ENCODE data around the gene RHO. TPM values are rescaled to one million over a fixed set of nuclear protein-coding genes. Genes with fewer than 3 reads are reported as not detected.
A peak's percentile ranks its signal among the peaks of the same experiment; 100 is the strongest.
"Not testable (repeated sequence)": the region's sequence is repeated elsewhere in the genome, so short reads cannot be mapped to it uniquely, and the experiment has no call there.

Gene RHO
- total RNA-seq, 2 donors from 2014 or later = not detected

DNA sequence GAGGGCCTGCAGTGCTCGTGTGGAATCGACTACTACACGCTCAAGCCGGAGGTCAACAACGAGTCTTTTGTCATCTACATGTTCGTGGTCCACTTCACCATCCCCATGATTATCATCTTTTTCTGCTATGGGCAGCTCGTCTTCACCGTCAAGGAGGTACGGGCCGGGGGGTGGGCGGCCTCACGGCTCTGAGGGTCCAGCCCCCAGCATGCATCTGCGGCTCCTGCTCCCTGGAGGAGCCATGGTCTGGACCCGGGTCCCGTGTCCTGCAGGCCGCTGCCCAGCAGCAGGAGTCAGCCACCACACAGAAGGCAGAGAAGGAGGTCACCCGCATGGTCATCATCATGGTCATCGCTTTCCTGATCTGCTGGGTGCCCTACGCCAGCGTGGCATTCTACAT, 3.8 kb downstream of the RHO start:
- intact Hi-C loops (cut with DNase I) = no loop called here
- no peak for ATAC-seq
- DNase-seq = no peak

DNA sequence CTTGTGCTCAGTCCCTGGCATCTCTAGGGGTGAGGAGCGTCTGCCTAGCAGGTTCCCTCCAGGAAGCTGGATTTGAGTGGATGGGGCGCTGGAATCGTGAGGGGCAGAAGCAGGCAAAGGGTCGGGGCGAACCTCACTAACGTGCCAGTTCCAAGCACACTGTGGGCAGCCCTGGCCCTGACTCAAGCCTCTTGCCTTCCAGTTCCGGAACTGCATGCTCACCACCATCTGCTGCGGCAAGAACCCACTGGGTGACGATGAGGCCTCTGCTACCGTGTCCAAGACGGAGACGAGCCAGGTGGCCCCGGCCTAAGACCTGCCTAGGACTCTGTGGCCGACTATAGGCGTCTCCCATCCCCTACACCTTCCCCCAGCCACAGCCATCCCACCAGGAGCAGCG, 5.0 kb downstream of the RHO start:
- ATAC-seq = no peak
- intact Hi-C loops (cut with DNase I) = no loop called here
- no peak for DNase-seq

DNA sequence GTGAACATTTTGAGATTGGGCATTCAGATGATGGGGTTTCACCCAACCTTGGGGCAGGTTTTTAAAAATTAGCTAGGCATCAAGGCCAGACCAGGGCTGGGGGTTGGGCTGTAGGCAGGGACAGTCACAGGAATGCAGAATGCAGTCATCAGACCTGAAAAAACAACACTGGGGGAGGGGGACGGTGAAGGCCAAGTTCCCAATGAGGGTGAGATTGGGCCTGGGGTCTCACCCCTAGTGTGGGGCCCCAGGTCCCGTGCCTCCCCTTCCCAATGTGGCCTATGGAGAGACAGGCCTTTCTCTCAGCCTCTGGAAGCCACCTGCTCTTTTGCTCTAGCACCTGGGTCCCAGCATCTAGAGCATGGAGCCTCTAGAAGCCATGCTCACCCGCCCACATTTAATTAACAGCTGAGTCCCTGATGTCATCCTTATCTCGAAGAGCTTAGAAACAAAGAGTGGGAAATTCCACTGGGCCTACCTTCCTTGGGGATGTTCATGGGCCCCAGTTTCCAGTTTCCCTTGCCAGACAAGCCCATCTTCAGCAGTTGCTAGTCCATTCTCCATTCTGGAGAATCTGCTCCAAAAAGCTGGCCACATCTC, 6.1 kb downstream of the RHO start:
- ATAC-seq (no peak), DNase-seq (no peak)
- intact Hi-C loops (cut with DNase I) = no loop called here

DNA sequence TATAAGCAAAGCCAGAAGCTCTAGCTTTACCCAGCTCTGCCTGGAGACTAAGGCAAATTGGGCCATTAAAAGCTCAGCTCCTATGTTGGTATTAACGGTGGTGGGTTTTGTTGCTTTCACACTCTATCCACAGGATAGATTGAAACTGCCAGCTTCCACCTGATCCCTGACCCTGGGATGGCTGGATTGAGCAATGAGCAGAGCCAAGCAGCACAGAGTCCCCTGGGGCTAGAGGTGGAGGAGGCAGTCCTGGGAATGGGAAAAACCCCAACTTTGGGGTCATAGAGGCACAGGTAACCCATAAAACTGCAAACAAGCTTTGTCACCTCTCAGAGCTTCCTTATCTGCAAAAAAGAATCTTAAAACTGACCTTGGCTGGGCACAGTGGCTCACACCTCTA, 6.6 kb downstream of the RHO start:
- no peak for DNase-seq
- ATAC-seq = no peak
- intact Hi-C loops (cut with DNase I) = no loop called here

DNA sequence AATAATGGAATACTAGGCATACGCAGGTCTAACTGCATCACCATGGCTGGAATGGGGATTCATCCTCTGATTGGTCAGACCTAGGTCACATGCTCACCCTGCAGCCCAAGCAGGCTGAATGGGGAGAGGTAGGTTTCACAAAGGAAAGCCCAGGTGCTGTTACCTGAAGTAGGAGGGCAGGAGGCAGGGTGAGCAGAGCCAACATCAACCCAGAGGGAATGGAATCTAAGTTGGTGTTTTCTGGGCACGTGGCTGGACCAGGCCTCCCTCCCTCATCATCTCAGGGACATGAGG, 7.9 kb downstream of the RHO start:
- intact Hi-C loops (cut with DNase I) = no loop called here
- DNase-seq (no peak), ATAC-seq (no peak)

DNA sequence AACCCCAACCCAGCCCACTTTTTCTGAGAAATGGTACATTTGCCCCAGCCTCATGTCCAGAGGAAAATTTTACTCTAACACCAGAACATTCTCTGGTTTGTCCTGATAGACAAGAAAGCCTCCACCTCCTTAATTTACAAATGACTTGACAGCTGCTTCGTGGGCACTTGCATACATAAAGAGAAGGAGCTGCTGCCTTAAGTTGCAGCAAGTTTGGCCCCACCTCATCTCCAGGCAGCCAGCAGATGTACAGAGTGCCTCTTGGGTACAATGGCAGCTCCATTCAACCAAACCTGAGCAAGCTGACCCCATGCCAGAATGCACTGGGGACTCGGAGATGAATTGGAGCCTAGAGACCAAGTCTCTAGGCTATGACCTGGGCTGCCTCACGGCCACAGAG, 8.4 kb downstream of the RHO start:
- DNase-seq = no peak

DNA sequence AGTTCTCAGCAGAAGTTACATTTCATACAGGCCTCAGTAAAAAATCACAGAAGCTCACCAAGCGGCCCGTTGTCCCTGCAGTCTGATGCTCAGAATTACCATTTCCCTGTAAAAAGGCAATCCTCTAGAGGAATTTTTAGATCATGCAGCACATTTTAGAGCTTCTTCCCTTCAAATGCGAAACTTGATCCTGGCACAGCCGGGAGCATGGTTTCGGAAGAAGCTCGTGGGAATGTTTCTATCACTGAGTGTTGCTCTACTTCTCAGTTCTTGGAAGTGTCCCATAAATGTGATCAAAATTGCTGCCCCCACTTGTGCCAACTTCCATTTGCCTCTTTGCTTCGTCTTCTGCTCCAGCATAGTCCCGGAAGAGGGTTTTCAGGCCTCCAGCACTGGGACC, 10.8 kb downstream of the RHO start:
- intact Hi-C loops (cut with DNase I) = no loop called here
- ATAC-seq (no peak), DNase-seq (no peak)

More for the DNA sequence above, 8.4 kb downstream of the RHO start:
- no peak for ATAC-seq
- intact Hi-C loops (cut with DNase I) = no loop called here

DNA sequence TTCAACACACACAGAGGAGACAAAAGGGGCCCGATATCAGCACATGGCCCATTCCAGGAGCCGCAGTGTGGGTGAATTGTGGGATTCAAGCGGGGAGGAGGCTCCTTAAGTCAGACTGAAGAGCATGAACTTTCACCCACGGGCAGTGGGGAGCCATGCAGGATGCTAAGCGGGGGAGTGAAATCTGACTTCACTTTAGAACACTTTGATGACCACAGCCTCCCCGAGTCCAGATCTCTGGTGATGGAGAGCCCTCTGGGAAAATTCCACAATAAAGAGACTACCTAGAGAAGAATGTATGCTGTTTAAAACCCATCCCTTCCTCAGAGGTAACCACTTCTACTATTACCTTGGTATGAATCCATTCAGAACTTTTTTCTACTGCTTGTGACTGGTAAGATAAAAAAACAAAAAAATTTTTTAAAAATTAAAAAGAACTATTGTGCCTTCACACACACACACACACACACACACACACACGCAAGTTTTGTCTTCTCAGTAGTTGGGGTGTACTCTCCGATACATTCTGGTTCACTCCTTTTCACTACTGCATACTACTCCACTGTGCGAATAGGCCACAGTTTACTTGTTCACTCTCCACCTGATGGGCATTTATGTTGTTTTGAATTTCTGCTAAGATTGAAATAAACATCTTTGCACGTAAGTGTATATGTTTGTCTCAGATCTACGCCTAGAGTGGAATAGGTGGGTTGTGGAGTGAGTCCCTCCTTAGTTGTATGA, 12.5 kb downstream of the RHO start:
- DNase-seq (no peak), ATAC-seq (no peak)
- intact Hi-C loops (cut with DNase I) = loop anchor here in 1 of 2 donors (5.0 kb wide), 1 partner anchor 34 kb away; no protein-coding TSS in a partner anchor

DNA sequence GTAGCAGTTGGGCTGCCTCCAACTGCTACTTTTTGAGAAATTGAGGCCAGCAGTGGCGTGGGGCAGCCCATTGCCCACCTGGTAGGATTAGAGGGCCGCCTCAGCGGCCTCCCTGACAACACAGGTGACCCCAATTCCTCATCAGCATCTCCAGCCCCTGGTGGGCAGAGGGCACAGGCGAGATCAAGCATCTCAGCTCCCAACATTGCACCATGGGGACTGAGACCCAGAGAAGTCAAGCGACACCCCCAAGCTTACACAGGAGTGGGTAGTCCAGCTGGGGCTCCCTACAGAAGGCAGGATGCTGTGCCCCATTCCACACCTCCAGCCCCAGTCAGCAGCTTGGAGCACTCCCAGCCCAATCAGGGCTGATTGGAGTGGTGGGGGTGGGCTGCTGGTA, 14.3 kb downstream of the RHO start:
- no peak for DNase-seq
- intact Hi-C loops (cut with DNase I) = loop anchor here in 1 of 2 donors (5.0 kb wide), 1 partner anchor 35 kb away; no protein-coding TSS in a partner anchor
- ATAC-seq = no peak

DNA sequence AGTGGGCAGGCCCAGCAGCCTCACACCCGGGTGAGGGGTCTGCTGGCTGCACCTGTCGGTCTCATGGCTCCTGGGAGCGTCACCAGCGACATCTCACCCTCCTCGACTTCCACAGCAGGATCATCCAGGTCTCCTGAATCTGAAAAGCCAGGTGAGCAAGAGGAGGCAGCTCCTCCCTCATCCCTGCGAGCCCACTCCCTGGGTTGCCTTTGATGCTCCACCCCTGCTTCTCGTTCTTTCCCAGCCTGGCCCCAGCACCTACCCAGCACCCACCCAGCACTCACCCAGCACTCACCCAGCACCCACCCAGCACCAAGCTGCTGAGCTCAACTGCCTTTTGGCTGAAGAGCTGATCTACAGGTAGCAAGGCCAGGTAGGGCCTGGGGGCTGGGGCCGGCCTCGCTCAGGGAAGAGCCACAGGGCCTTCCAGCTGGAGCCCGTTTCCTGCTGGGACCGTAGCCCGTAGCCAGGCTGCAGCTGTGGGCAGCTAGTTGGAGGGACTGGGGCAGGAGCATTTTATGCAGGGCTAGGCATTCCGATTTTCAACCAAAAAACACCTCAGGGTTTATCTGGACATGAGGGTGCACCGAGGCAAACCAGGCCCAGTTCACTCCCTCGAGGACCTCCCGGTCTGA, 14.8 kb downstream of the RHO start, which contains the start of gene H1-8:
Gene H1-8 (plus strand): TSS at position 20 of the 635 bp plus-strand sequence. CDS start 44 bp downstream, at position 64.
- no peak for ATAC-seq
- DNase-seq = no peak
- intact Hi-C loops (cut with DNase I) = loop anchor here in 1 of 2 donors (5.0 kb wide), 1 partner anchor 36 kb away; no protein-coding TSS in a partner anchor

DNA sequence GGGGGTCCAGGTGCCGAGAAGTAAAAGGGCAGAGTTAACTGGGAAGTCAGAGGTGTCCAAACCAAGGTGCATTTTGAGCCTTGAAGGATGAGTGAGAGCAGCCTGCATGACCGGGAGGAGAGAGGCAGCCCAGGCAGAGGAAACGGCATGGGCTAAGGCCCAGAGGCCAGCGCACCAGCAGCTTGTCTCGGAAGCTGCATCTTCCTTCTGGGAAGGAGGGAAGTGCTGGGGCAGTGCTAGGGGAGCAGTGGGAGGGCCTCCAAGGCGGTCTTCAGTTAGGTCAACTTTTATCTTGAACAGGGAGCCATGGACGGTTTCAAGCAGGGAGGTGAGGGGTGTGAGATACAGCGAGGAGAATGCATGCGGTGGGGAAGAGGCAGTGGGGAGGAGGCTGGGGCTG, 15.6 kb downstream of the RHO start:
- DNase-seq = no peak
- intact Hi-C loops (cut with DNase I) = loop anchor here in 1 of 2 donors (5.0 kb wide), 1 partner anchor 37 kb away; no protein-coding TSS in a partner anchor
- ATAC-seq = no peak

DNA sequence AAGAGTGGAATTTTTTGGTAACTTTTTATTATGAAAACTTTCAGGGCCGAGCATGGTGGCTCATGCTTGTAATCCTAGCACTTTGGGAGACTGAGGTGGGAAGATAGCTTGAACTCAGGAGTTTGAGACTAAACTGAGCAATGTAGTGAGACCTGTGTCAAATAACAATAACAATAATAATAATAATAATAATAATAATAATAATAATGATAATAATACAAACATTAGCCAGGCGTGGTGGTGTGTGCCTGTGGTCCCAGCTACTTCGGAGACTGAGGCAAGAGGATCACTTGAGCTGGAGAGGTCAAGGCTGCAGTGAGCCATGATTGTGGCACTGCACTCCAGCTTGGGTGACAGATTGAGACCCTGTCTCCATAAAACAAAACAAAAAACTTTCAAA, 17.5 kb downstream of the RHO start:
- ATAC-seq; DNase-seq; intact Hi-C loops (cut with DNase I): not testable (repeated sequence)

DNA sequence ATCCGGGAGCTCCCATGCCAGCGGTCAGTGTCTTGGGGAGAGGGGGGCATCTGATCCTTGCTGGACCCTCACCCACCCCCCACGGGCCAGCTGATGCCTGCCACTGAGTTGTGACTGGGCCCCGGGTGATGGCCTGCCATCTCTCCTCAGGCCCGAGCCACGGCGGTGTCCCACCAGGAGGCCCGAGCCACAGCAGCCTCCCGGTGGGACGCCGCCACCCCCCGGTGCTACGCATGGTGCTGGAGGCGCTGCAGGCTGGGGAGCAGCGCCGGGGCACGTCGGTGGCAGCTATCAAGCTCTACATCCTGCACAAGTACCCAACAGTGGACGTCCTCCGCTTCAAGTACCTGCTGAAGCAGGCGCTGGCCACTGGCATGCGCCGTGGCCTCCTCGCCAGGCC, 18.8 kb downstream of the RHO start:
- ATAC-seq = no peak
- DNase-seq = no peak
- intact Hi-C loops (cut with DNase I) = no loop called here

DNA sequence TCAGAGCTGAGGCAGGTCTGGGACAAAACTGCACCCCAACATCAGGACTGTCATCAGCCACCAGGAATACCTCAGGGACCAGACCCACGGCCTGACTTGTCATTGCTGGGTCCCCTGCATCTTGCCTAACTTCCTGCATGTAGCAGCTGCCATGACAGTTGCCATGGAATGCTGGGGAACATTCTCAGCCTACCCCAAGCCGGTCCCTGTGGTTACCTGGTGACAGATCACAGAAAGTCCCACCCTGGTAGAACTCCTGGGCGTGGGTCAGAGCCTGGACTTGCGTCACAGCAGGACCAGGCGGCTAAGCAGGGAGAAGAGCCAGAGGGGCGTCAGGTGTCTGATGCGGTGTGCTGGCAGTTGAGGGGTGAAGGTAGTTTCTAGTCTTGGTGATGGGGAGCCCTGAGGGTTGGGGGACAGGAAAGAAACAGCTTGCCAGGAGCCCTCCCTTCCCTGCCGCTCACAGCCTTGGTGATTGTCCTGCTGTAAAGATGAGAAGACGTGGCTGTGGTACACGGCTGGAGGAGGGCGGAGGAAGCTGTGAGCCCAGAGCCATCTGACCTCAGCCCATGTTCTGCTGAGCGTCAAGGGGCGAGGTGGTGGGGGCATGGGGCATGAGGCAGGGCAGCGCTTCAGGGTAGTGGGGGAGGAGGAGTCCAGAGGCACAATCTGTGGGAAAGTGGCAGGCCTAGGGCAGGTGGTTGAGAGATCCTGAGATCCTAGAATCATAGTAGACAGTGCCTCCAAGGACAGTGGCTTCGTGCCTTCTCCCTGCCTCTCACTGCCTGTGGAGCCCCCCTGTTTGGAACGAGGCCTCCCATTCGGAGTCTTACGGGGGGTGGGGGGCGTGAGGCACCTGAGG, 19.9 kb downstream of the RHO start:
- intact Hi-C loops (cut with DNase I) = no loop called here
- ATAC-seq (no peak), DNase-seq (no peak)

DNA sequence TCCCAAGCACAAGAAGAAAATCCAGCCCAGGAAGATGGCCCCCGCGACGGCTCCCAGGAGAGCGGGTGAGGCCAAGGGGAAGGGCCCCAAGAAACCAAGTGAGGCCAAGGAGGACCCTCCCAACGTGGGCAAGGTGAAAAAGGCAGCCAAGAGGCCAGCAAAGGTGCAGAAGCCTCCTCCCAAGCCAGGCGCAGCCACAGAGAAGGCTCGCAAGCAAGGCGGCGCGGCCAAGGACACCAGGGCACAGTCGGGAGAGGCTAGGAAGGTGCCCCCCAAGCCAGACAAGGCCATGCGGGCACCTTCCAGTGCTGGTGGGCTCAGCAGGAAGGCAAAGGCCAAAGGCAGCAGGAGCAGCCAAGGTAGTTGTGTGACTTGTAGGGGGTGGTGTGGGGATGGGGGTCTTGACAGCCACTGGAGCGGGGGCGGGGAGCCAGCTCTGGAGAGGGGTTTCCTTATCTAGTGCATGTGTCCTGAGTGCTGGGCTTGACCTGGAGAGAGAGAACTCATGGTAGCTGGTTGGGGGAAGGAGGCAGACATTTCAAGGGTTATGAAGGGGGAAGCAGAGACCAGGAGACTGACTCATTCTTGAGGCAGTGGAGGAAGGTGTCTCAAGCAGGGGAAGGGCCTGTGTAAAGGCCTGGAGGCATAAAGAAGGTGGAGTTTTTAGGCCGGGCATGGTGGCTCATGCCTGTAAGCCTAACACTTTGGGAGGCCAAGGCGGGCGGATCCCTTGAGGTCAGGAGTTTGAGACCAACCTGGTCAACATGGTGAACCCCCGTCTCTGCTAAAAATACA, 20.8 kb downstream of the RHO start:
- intact Hi-C loops (cut with DNase I) = no loop called here
- ATAC-seq (no peak), DNase-seq (no peak)

DNA sequence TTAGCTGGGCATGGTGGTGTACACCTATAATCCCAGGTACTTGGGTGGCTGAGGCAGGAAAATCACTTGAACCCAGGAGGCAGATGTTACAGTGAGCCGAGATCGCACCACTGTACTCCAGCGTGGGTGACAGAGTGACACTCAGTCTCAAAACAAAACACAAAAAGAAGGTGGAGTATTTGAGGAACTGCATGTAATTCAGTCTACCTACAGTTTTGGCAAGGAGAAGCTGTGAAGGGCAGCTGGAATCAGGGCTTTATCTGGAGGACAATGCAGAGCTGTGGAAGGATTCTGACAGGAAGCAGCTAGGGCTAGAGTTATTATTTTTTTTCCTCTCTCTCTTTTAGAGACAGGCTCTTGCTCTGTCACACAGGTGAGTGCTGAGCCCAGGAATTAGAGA, 21.4 kb downstream of the RHO start:
- ATAC-seq (no peak), DNase-seq (no peak)
- intact Hi-C loops (cut with DNase I) = no loop called here

DNA sequence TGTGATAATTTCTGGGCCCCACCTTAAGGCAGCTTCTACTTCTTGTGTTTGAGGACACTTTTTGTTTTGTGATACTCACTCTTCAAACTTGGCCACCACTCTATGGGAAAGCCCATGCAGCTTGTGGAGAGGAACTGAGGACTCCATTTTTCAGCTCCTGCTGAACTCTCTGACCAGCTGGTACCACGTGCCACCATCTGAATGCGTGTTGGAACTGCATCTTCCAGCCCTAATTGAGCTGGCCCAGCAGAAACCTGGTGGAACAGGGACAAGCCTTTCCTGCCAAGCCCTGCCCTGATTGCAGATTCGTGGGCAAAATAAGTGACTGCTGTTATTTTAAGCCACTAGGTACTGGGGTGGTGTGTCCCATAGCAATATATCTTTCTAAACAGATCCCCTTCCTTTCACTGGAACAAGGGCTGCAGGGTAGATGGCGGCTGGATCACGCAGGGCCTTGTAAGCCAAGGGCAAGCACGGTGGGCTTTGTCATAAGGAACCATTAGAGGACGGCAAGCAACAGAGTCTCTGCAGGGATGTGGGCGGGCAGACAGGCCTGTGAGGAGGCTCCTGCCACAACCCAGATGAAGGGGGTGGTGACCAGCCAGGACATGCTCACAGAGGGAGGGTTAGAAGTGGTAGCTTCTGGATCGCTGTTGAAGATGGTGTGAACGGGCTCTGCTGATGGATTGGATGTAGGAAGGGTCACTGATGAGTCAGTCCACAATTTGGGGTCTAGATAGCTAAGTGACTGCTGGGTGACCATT, 24.0 kb downstream of the RHO start:
- peak in 1 of 2 donors; percentile 19 for ATAC-seq
- intact Hi-C loops (cut with DNase I) = no loop called here

DNA sequence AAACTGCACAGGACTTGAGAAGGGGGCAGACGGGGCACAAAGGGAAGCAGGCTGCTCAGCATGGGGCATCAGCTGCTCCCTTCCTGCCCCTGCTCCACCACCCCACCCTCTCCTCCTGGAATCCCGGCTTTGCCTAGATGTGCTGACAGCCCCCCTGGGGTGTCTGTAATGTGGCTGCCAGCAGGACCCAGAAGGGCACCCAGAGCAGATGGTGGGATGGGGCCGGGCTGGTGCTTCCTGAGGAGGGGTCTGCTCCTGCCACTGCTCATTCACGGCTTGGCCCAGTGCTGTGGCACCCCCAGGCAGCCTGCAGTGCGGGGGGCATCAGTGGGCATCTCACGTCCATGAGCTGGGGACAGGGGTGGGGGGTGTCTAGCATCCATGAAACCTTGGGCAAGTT, 24.7 kb downstream of the RHO start:
- DNase-seq (no peak), ATAC-seq (no peak)
- intact Hi-C loops (cut with DNase I) = no loop called here

More for the DNA sequence above, 24.0 kb downstream of the RHO start:
- no peak for DNase-seq

Measured in left cardiac atrium (tissue), 4 donors.